Measurements from ENCODE around the gene MORN1. TPM values are rescaled to one million over a fixed set of nuclear protein-coding genes. Genes with fewer than 3 reads are reported as not detected.

The MORN1 gene
- total RNA-seq, 1 donor from 2014 or later = 9.0 TPM

- Histone ChIP-seq H3K27ac (no peak overlapping the region), H3K9me3 (no peaks in the 10 kb centered on the region), H3K4me1 (peaks cover 36% of the 10 kb centered on the region), H3K27me3 (no peaks in the 10 kb centered on the region), H3K4me3 (no peak overlapping the region), H3K36me3 (peaks cover 3% of the 10 kb centered on the region)
- ATAC-seq = no peak
- no peak for DNase-seq
- intact Hi-C loops (cut with DNase I) = no loop called here
- TF ChIP-seq, protein P1, sequence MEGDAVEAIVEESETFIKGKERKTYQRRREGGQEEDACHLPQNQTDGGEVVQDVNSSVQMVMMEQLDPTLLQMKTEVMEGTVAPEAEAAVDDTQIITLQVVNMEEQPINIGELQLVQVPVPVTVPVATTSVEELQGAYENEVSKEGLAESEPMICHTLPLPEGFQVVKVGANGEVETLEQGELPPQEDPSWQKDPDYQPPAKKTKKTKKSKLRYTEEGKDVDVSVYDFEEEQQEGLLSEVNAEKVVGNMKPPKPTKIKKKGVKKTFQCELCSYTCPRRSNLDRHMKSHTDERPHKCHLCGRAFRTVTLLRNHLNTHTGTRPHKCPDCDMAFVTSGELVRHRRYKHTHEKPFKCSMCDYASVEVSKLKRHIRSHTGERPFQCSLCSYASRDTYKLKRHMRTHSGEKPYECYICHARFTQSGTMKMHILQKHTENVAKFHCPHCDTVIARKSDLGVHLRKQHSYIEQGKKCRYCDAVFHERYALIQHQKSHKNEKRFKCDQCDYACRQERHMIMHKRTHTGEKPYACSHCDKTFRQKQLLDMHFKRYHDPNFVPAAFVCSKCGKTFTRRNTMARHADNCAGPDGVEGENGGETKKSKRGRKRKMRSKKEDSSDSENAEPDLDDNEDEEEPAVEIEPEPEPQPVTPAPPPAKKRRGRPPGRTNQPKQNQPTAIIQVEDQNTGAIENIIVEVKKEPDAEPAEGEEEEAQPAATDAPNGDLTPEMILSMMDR (IDR thresholded peaks at IDR 0.05) = no peak
These were observed 108.6 kb downstream of the MORN1 start for GRCh38 chr1:2282556-2283270.

DNA sequence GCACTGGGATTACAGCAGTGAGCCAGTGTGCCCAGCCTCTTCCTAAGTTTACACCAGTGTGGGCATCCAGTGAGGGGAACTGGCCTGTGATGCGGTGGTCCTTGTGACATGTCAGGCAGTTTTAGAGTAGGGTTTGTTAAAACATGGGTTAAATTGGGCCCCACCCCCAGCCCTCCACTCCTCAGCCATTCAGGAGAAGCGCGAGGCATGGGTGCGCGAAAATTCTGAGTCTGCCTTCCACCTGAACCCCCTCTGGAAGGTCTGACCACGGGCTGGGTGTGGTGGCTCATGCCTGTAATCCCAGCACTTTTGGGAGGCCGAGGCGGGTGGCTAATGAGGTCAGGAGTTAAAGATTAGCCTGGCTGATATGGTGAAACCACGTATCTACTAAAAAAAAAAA, 111.5 kb downstream of the MORN1 start:
- H3K4me1 ChIP-seq = peaks cover 64% of the 10 kb centered on the region
- intact Hi-C loops (cut with DNase I) = no loop called here
- no peak overlapping the region for H3K4me3 ChIP-seq

DNA sequence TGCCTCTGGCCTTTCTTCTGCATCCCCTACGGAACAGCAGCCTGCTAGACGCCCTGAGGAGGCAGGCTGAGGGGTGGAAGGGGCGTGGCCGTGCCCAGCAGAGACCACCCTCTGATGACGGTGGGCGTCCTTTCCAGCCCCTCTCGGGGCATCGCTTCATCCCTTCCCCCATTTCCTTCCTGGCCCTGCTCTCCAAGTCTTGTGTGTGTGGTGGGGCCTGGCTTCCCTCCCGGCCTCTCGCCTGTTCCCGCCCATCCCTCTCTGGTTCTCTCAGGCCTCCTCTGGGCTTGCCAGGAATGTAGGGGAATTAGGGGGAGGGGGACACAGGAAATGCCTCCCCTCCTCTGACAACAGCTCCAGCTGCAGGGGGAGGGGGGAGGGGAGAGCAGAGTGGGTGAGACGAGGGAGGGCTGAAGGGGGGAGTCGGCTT, 112.1 kb downstream of the MORN1 start:
- Histone ChIP-seq H3K27ac (peak overlapping the region; percentile 78), H3K27me3 (no peaks in the 10 kb centered on the region), H3K4me3 (no peak overlapping the region), H3K9me3 (no peaks in the 10 kb centered on the region), H3K36me3 (peaks cover 6% of the 10 kb centered on the region), H3K4me1 (peaks cover 65% of the 10 kb centered on the region)
- ATAC-seq (peak; percentile 66), DNase-seq (peak; percentile 81)
- intact Hi-C loops (cut with DNase I) = no loop called here
- TF ChIP-seq, protein P1 (IDR thresholded peaks at IDR 0.05) = no peak

More for the DNA sequence above, 111.5 kb downstream of the MORN1 start:
- H3K9me3 ChIP-seq = no peaks in the 10 kb centered on the region
- no peaks in the 10 kb centered on the region for H3K27me3 ChIP-seq
- peak; percentile 1 for ATAC-seq
- TF ChIP-seq, protein P1 (IDR thresholded peaks at IDR 0.05) = no peak
- peak overlapping the region; percentile 78 for H3K27ac ChIP-seq
- DNase-seq = peak; percentile 74
- H3K36me3 ChIP-seq = peaks cover 6% of the 10 kb centered on the region

- Histone ChIP-seq H3K27me3 (no peaks in the 10 kb centered on the region), H3K36me3 (peaks cover 6% of the 10 kb centered on the region), H3K9me3 (no peaks in the 10 kb centered on the region), H3K4me1 (peaks cover 66% of the 10 kb centered on the region), H3K4me3 (no peak overlapping the region), H3K27ac (peak overlapping the region; percentile 78)
- TF ChIP-seq, protein P1 (IDR thresholded peaks at IDR 0.05) = no peak
- intact Hi-C loops (cut with DNase I) = no loop called here
- ATAC-seq = no peak
- DNase-seq = no peak
These were observed 112.7 kb downstream of the MORN1 start for GRCh38 chr1:2278591-2279209.

DNA sequence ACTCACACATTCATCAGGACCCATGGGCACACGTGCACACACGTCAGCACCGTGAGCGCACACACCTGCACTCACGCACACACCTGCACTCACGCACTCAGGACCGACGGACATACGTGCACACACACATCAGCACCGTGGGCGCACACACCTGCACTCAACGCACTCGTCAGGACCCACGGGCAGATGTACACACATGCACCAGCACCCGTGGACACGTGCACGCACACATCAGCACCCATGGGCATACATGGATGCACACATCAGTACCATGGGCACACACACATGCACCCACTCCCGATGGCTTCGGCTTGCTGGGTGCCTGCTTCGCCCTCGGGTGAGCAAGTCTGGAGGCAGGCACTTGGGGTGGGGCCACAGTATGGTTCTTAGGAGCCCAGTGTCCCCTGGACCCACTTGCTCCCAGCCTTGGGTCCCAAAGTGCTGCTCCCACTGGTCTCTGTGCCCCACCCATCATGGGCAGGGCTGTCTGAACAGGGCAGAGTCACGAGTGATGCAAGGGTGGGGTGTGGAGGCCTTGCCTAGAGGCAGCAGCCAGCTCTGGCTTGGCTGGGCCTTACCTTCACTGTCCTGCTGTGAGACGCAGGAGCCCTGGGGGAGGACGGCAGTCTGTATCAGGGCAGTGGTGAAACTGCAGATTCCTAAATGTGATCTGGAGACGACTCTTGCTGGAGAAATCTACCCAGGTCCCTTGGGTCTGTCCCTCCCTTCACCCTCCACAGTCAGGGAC, 113.4 kb downstream of the MORN1 start:
- Histone ChIP-seq H3K27ac (peak overlapping the region; percentile 85), H3K36me3 (peaks cover 6% of the 10 kb centered on the region), H3K4me1 (peaks cover 74% of the 10 kb centered on the region), H3K9me3 (no peaks in the 10 kb centered on the region), H3K4me3 (no peak overlapping the region), H3K27me3 (no peaks in the 10 kb centered on the region)
- ATAC-seq (peak; percentile 28), DNase-seq (peak; percentile 70)
- intact Hi-C loops (cut with DNase I) = no loop called here
- TF ChIP-seq, protein P1 (IDR thresholded peaks at IDR 0.05) = no peak

Data from upper lobe of right lung (tissue), 1 donor.